ENCODE measurements around the gene ICAM1.

The ICAM1 gene

DNA sequence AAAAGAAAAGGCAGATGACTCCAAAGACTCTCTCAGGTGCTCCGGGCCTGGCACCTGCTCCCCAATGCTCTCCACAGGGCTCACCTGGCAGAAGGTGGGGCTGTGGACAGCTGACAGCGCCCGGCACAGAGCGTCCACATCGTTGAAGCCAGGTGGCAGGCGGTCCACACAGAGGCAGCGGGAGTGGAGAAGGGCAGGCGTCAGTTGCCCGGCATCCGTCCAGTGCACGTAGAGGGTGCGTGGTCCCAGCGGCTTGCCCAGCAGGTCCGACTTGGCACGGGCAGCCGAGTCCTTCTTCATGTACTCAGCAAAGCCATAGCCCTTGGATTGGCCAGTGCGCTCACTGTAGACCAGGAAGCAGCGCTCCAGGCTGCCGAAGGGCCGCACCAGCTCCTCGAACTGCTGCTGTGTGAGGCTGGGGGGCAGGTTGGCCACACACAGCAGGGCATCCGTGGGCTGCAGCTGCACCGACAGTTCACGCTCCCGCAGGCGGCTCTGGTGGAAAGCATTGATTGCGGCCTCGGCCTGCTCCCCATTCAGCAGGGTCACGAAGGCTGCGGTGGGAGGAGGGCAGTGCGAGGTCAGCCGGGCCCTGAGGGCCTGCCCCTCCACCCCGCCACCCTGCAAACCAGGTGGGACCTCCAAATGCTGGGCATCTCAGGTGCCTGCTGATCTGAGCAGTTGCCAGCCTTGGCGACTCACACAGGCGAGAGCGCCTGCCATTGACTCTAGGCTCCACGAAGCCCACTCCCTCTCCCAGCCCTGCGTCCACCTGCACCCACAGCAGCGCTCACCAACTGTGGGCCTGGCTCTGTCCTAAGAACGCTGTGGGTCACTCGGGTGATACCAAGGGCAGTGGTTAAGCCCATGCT lies 57.9 kb downstream of the ICAM1 start:
- DNase-seq, result no peak

- DNase-seq, result no peak
Observed at GRCh38 chr19:10329555-10329954, 58.6 kb downstream of the ICAM1 start.

DNA sequence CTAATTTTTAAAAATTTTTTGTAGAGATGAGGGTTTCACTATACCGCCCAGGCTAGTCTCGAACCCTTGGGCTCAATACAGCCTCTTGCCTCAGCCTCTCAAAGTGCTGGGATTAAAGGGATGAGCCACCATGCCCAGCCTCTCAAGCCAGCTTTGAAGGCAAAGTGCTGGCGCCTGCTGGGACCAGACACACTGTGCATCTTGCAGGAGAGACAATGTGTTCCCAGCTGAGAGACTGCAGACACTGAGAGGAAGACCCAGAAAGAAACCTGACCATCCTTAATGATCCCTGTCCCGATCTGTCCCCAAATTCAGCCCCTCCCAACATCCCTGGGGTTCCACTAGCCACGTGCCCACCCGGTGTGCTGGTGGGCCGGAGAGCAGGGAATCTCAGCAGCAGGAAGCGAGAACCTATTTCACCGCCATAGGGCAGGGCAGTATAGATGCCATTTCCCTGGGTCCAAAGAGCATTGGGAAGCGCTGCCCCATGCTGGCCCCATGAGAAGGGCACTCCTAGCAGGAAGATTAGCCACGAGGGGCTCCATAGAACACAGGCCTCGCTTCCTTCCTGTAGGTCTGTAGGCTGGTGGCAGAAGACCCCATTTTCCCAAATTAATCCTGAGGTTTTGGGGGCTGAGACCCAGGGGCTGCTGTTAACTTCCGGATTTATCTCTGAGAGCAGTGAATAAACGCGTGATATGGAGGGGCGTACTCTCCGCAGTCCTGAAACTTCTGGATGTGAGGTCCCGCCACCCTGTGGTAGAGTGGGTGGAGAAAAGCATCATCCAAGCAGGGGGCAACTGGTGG lies 61.4 kb downstream of the ICAM1 start:
- no peak for DNase-seq

- peak; percentile 95 for DNase-seq
Observed at GRCh38 chr19:10332965-10333757, 62.2 kb downstream of the ICAM1 start, which contains the start of gene RAVER1. Gene RAVER1 (minus strand): TSS chr19:10333529. CDS start chr19:10333507, 22 bp downstream.

DNA sequence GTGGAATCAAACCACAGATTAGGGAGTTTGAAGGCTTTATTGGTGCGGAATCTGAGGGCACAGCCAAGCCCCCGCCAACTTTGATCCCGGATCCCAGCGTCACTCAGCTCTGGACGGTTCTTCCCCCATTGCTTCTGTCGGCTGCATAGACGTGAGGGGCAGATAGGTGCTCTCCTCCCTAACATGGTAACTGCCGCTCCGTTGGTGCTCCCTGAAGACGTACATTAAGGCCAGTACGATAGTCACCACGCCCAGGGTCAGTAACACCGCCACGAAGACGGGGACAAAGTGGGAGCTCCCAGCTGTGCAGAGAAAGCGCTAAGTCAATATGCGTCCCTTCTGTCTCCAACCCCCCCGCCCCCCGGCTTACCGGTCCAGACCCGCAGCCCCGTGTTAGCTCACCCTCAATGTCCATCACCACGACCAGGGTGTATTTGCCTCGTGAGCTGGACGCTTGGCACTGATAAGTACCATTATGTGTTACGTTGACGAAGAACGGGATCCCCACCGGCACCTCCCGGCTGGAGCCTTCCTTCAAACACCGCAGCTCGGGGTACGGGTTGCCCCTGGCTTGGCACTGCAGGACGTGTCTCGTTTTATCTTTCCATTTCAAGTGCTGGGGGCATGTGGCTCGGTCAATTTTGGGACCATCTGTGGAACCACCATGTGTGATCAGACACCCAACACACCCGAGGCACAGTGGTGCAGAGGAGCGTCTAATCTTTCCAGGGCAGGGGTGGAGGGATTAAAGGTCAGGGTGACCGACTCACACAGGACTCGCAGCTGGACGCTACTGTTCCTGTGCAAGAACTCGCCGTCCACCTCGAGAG lies 63.1 kb downstream of the ICAM1 start:
- DNase-seq, result no peak

DNA sequence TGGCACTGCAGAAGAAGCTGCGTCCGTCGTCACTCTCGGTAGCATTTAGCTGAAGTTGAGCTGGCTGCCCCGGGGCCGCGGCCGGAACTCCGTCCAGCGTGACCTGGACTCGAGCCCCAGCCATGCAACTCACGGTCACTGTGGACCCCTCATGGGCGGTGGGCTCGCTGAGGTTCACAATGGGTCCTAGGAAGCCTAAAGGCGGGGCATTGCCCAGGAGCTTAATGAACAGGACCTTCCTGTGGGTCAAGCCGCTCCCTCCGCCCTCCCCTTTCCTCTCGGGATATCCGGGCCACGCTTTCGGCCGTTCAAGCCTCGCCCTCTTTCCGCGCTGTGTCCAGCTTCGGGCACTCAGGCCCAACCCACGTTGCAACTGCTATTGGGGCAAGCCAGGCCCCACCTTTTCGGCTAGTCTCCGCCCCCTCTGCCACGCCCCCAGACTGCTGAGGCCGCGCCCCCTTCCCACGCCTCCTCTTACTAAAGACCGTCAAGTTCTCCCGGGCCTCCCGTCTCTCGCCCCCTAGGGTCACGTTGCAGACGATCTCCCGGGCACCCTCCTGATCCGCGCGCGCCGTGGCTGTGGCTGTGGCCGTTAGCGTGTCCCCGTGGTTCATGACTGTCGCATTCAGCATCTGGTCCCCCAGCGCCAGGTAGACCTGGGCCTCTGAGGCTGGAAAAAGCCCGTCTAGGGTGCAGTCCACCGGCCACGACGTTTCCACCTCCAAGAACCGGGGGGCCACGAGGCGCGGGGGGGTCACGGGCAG lies 63.9 kb downstream of the ICAM1 start:
- DNase-seq, result peak; percentile 49

DNA sequence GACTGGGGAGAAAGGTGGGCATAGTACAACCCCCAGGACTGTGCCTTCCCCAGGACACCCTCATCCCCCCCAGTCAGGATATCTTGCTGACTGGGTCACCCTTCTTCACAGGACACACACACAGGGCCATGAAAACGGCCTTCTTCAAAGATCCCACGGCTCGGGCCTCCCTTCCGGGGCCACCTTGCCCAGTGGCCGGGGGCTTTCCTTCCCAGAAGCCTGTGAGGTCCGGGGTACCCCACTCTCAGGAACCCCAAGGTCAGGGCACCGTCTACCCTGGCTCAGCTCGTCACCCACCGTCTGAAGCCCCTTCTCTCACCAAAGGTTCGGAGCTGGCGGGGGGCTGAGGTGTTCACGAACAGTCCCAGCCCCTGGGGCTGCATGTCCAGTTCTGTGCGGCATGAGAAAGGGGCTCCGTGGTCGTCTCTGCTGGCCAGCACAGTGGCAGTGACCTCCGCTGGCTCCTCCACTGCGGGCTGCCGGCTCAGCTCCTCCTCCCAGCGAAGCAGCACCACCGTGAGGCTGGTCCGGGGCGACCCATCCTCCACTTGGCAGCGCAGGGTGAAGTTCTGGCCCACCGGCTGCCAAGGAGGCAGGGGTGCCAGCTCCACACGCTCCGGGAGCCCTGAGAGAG lies 64.5 kb downstream of the ICAM1 start:
- DNase-seq, result no peak
